SK-N-SH (cell line): Measurements from ENCODE around the gene CHRM1. TPM values are rescaled to one million over a fixed set of nuclear protein-coding genes. Genes with fewer than 3 reads are reported as not detected.
"Not testable (repeated sequence)": the region's sequence is repeated elsewhere in the genome, so short reads cannot be mapped to it uniquely, and the experiment has no call there.

Experiments used
- CTCF ChIA-PET: fragments of 300-600, 350-600 bp; formaldehyde crosslinking; extraction: SDS; loops from one replicate; lab custom pipeline; 2021; lab: Yijun Ruan, JAX
- POLR2A ChIA-PET: fragments of 350-600 bp; sonication (Branson Sonifier 250); formaldehyde crosslinking; extraction: SDS; loops from one replicate; lab custom pipeline; 2020; ENCODE audit warnings: antibody characterized with exemption, inconsistent platforms; lab: Yijun Ruan, JAX
- DNase-seq: peaks from one replicate; pipeline ENCODE4 v3.0.0; 2012
- H2AFZ ChIP-seq: fragments of 200-600 bp; sonication (generic); 2 replicates; pipeline ENCODE4 v1.8.1; 2016; ENCODE audit warnings: antibody characterized with exemption, mild to moderate bottlenecking, low read depth
- H3F3A ChIP-seq: fragments of 200-600 bp; sonication (generic); replicated peaks from 2 replicates; pipeline ENCODE3; 2016; ENCODE audit warnings: antibody characterized with exemption, mild to moderate bottlenecking; ENCODE audit not compliant: insufficient read depth
- H3K27ac ChIP-seq, 2 experiments: fragments of 200-500 bp in 1 of 2; fragments of 200-600 bp in 1 of 2; sonication (Bioruptor generic) in 1 of 2; sonication (generic), shearing (Covaris generic) in 1 of 2; 2 replicates each; pipeline versions ENCODE4 v1.5.1 to v1.6.1; 2014 to 2016; ENCODE audit warnings: low read depth in 2 of 2, inconsistent platforms in 1 of 2, low read length in 1 of 2, mild to moderate bottlenecking in 1 of 2, mixed read lengths in 1 of 2
- H3K27me3 ChIP-seq: fragments of 200-600 bp; sonication (generic), shearing (Covaris generic); 2 replicates; pipeline ENCODE4 v1.6.1; 2016; ENCODE audit warnings: mixed run types; ENCODE audit not compliant: insufficient read depth
- H3K36me3 ChIP-seq, 2 experiments: fragments of 200-500 bp in 1 of 2; fragments of 200-600 bp in 1 of 2; sonication (Bioruptor generic) in 1 of 2; sonication (generic) in 1 of 2; replicated peaks in 1 of 2; 2 replicates each; pipeline versions ENCODE3 to v1.5.1; 2014 to 2016; ENCODE audit warnings: low read length in 1 of 2, mild to moderate bottlenecking in 1 of 2; ENCODE audit not compliant: insufficient read depth in 2 of 2, control insufficient read depth in 1 of 2
- H3K4me1 ChIP-seq, 2 experiments: fragments of 200-500 bp in 1 of 2; fragments of 200-600 bp in 1 of 2; sonication (Bioruptor generic) in 1 of 2; sonication (generic), shearing (Covaris generic) in 1 of 2; 2 replicates each; pipeline versions ENCODE4 v1.5.1 to v1.6.1; 2014 to 2016; ENCODE audit warnings: low read depth in 1 of 2, low read length in 1 of 2, mixed run types in 1 of 2; ENCODE audit not compliant: insufficient read depth in 2 of 2, control insufficient read depth in 1 of 2
- H3K4me2 ChIP-seq: fragments of 200-600 bp; sonication (generic), shearing (Covaris generic); 2 replicates; pipeline ENCODE4 v1.6.1; 2017; ENCODE audit warnings: mixed run types
- H3K4me3 ChIP-seq, 2 experiments: fragments of 200-500 bp in 1 of 2; fragments of 200-600 bp in 1 of 2; sonication (Bioruptor generic) in 1 of 2; sonication (generic), shearing (Covaris generic) in 1 of 2; 2 replicates each; pipeline versions ENCODE4 v1.5.1 to v1.8.1; 2014 to 2016; ENCODE audit warnings: low read depth in 2 of 2, inconsistent platforms in 1 of 2, low read length in 1 of 2, mild to moderate bottlenecking in 1 of 2, mixed read lengths in 1 of 2, moderate library complexity in 1 of 2
- H3K79me2 ChIP-seq: fragments of 200-600 bp; sonication (generic); 2 replicates; pipeline ENCODE4 v1.8.1; 2017; ENCODE audit warnings: mild to moderate bottlenecking; ENCODE audit not compliant: insufficient read depth
- H3K9ac ChIP-seq: fragments of 200-600 bp; sonication (generic); 2 replicates; pipeline ENCODE4 v1.6.1; 2017; ENCODE audit warnings: mixed run types
- H3K9me2 ChIP-seq: fragments of 200-600 bp; sonication (generic); 2 replicates; pipeline ENCODE4 v1.6.1; 2017; ENCODE audit warnings: mixed run types
- H3K9me3 ChIP-seq: fragments of 200-600 bp; sonication (generic); 2 replicates; pipeline ENCODE4 v1.6.1; 2017; ENCODE audit warnings: mixed run types, mild to moderate bottlenecking, moderate library complexity
- H4K20me1 ChIP-seq: fragments of 200-600 bp; sonication (generic); 2 replicates; pipeline ENCODE4 v1.6.1; 2017; ENCODE audit warnings: mild to moderate bottlenecking, mixed run types; ENCODE audit not compliant: insufficient read depth
- ELF1 ChIP-seq: IDR thresholded peaks from 2 replicates; pipeline ENCODE4 v1.4.0; 2012
- GABPA ChIP-seq: IDR thresholded peaks from 2 replicates; pipeline ENCODE4 v1.4.0; 2012; ENCODE audit warnings: low read depth, mild to moderate bottlenecking
- MXI1 ChIP-seq: IDR thresholded peaks from 2 replicates; pipeline ENCODE4 v1.6.1; 2012; ENCODE audit warnings: mild to moderate bottlenecking, low read depth, low read length, improper control_type of control experiment
- RAD21 ChIP-seq: IDR thresholded peaks from 2 replicates; pipeline ENCODE4 v1.6.1; 2012; ENCODE audit warnings: mild to moderate bottlenecking, low read length
- RXRA ChIP-seq: IDR thresholded peaks from 2 replicates; pipeline ENCODE4 v1.4.0; 2012; ENCODE audit warnings: low read depth, mild to moderate bottlenecking, borderline replicate concordance
- TEAD4 ChIP-seq: IDR thresholded peaks from 2 replicates; pipeline ENCODE4 v1.4.0; 2012; ENCODE audit warnings: mild to moderate bottlenecking, borderline replicate concordance; ENCODE audit not compliant: insufficient read depth
- YY1 ChIP-seq: IDR thresholded peaks from 2 replicates; pipeline ENCODE4 v1.4.0; 2012; ENCODE audit warnings: low read depth, mild to moderate bottlenecking
- WGBS: methylation state at CpG from one replicate; pipeline ENCODE4 v1.1.6; 2017; ENCODE audit warnings: low lambda C conversion rate; 5-methylcytosine and 5-hydroxymethylcytosine counted together
- polyA plus RNA-seq, 3 experiments: library from polyadenylated mRNA; depleted of rRNA; stranded (reverse); fragments of >200 nt; gene quantifications; 2 replicates each; pipeline ENCODE4 v1.2.3, GENCODE V29; 2012
- TF ChIP-seq, protein P1 (sequence below): IDR thresholded peaks from 2 replicates; pipeline ENCODE4 v1.4.0; 2012; ENCODE audit warnings: low read depth, borderline replicate concordance
- TF ChIP-seq, protein P2 (sequence below): IDR thresholded peaks from 2 replicates; pipeline ENCODE4 v1.4.0; 2012; ENCODE audit warnings: low read depth, borderline replicate concordance
- TF ChIP-seq, protein P3 (sequence below): fragments of 200-600 bp; sonication (generic); IDR thresholded peaks from 2 replicates; pipeline ENCODE4 v1.6.1; 2017; ENCODE audit warnings: antibody characterized with exemption, mild to moderate bottlenecking, moderate library complexity

The CHRM1 gene
- polyA plus RNA-seq, 1 of the 3 experiments (the other 2 are of a cell fraction): not detected

DNA sequence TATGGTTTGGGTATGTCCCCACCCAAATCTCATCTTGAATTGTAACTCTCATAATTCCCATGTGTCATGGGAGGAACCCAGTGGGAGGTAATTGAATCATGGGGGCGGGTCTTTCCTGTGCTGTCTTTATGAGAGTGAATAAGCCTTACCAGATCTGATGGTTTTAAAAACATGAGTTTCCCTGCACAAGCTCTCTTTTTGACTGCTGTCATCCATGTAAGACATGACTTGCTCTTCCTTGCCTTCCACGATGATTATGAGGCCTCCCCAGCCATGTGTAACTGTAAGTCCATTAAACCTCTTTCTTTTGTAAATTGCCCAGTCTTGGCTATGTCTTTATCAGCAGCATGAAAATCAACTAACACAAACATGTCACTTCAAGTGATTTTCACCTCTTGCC, 16.4 kb upstream of the CHRM1 start:
- POLR2A ChIA-PET, H3K79me2 ChIP-seq, H3K4me1 ChIP-seq, H3K4me3 ChIP-seq, H2AFZ ChIP-seq, H3K9ac ChIP-seq, H3K27ac ChIP-seq, H3K9me2 ChIP-seq, H3K9me3 ChIP-seq, DNase-seq, H3K36me3 ChIP-seq, H4K20me1 ChIP-seq, H3K4me2 ChIP-seq, H3F3A ChIP-seq, H3K27me3 ChIP-seq: not testable (repeated sequence)
- 27% methylated on average over 2 of the region's 2 CpGs for WGBS
- CTCF ChIA-PET: interaction anchor here (1.3 kb wide), 1 partner anchor 31 kb away, joined by 7 read pairs; no protein-coding TSS in a partner anchor

DNA sequence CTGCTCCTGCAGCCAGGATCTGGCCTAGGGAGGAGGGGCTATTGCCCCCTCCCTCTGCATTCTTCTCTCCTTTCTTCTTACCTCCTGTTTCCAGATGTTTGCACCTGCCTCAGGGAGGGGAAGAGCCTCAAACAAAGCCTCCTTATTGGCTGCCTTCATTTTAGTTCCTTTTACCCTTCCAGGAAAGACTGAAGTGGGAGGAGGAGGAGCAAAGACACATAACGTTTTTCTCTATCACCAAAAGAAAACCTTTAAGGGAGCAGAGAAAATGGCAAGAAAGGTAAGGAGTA, 13.3 kb upstream of the CHRM1 start:
- peaks cover 0 to 10% of the 10 kb centered on the region in 2 experiments; a peak in 1 of 4 replicates for H3K4me1 ChIP-seq
- H3K4me3 ChIP-seq: no peak overlapping the region
- ChIA-PET POLR2A (no interaction called here), CTCF (no interaction called here)
- WGBS: 7% methylated on average over 1 of the region's 1 CpG
- no peak overlapping the region for H3K27ac ChIP-seq
- H3K27me3 ChIP-seq: no peaks in the 10 kb centered on the region
- H3K9me3 ChIP-seq: no peaks in the 10 kb centered on the region
- H3F3A ChIP-seq: no peaks in the 10 kb centered on the region
- no peaks in the 10 kb centered on the region for H3K36me3 ChIP-seq
- H3K9me2 ChIP-seq: no peaks in the 10 kb centered on the region
- no peak for TF ChIP-seq RXRA
- TF ChIP-seq YY1: no peak
- no peak overlapping the region for H3K9ac ChIP-seq
- H3K79me2 ChIP-seq: no peaks in the 10 kb centered on the region
- no peaks in the 10 kb centered on the region for H4K20me1 ChIP-seq
- DNase-seq: no peak
- H2AFZ ChIP-seq: no peak overlapping the region
- H3K4me2 ChIP-seq: no peak overlapping the region

DNA sequence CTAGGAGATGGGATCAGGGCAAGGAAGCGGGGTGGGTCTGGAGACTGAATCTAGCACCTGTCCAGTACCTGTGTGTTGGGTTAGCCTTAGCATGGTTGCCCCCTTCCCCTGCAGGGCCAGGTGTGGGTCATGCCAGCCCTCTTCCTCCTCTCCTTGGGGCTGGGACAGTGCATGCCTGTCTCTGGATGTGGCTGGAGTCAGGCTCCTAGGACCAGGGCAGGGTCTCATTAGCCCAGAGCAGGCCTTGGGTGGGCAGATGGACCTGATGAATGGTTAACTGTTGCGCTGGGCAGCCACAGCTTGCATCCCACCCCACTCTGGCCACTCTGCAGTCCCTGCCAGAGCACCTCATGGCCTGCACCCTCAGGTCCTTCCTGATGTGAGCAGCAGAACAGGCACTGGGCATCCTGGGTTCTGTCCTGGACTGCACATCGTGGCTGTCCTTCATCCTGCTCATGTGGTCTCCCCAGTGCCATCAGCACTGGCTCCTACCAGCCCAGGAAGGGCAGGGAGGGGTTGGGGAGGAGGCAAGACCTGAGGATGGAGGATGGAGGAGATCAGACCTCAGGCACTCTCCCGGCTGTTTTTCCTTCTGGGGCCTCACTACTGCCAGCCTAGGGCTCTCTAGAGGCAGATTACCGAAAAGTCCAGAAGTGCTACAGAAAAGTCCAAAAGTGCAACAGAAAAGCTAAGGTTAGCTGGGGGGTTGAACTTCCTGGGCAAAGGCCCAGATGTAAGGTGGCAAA, 12.8 kb upstream of the CHRM1 start:
- DNase-seq: no peak
- no peak overlapping the region for H2AFZ ChIP-seq
- no peak overlapping the region for H3K4me2 ChIP-seq
- H3F3A ChIP-seq: no peaks in the 10 kb centered on the region
- H3K4me3 ChIP-seq: no peak overlapping the region
- H3K79me2 ChIP-seq: no peaks in the 10 kb centered on the region
- H3K4me1 ChIP-seq: peaks cover 0 to 14% of the 10 kb centered on the region in 2 experiments; a peak in 1 of 4 replicates
- POLR2A ChIA-PET: no interaction called here
- no peaks in the 10 kb centered on the region for H3K36me3 ChIP-seq
- H4K20me1 ChIP-seq: no peaks in the 10 kb centered on the region
- no peak overlapping the region for H3K27ac ChIP-seq
- TF ChIP-seq RAD21 (no peak), TEAD4 (no peak), GABPA (no peak), ELF1 (no peak), RXRA (no peak), MXI1 (no peak)
- TF ChIP-seq, protein P1, sequence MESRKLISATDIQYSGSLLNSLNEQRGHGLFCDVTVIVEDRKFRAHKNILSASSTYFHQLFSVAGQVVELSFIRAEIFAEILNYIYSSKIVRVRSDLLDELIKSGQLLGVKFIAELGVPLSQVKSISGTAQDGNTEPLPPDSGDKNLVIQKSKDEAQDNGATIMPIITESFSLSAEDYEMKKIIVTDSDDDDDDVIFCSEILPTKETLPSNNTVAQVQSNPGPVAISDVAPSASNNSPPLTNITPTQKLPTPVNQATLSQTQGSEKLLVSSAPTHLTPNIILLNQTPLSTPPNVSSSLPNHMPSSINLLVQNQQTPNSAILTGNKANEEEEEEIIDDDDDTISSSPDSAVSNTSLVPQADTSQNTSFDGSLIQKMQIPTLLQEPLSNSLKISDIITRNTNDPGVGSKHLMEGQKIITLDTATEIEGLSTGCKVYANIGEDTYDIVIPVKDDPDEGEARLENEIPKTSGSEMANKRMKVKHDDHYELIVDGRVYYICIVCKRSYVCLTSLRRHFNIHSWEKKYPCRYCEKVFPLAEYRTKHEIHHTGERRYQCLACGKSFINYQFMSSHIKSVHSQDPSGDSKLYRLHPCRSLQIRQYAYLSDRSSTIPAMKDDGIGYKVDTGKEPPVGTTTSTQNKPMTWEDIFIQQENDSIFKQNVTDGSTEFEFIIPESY: no peak
- TF ChIP-seq, protein P2, sequence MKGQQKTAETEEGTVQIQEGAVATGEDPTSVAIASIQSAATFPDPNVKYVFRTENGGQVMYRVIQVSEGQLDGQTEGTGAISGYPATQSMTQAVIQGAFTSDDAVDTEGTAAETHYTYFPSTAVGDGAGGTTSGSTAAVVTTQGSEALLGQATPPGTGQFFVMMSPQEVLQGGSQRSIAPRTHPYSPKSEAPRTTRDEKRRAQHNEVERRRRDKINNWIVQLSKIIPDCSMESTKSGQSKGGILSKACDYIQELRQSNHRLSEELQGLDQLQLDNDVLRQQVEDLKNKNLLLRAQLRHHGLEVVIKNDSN: no peak
- TF ChIP-seq, protein P3, sequence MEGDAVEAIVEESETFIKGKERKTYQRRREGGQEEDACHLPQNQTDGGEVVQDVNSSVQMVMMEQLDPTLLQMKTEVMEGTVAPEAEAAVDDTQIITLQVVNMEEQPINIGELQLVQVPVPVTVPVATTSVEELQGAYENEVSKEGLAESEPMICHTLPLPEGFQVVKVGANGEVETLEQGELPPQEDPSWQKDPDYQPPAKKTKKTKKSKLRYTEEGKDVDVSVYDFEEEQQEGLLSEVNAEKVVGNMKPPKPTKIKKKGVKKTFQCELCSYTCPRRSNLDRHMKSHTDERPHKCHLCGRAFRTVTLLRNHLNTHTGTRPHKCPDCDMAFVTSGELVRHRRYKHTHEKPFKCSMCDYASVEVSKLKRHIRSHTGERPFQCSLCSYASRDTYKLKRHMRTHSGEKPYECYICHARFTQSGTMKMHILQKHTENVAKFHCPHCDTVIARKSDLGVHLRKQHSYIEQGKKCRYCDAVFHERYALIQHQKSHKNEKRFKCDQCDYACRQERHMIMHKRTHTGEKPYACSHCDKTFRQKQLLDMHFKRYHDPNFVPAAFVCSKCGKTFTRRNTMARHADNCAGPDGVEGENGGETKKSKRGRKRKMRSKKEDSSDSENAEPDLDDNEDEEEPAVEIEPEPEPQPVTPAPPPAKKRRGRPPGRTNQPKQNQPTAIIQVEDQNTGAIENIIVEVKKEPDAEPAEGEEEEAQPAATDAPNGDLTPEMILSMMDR: no peak
- H3K9me2 ChIP-seq: no peaks in the 10 kb centered on the region
- 45% methylated on average over 4 of the region's 5 CpGs for WGBS
- H3K27me3 ChIP-seq: no peaks in the 10 kb centered on the region
- H3K9me3 ChIP-seq: no peaks in the 10 kb centered on the region
- CTCF ChIA-PET: no interaction called here
- H3K9ac ChIP-seq: no peak overlapping the region
